ENCODE data around the gene NDRG3. TPM values are rescaled to one million over a fixed set of nuclear protein-coding genes. Genes with fewer than 3 reads are reported as not detected.
"Not testable (repeated sequence)": the region's sequence is repeated elsewhere in the genome, so short reads cannot be mapped to it uniquely, and the experiment has no call there.

NDRG3 gene
- total RNA-seq, 2 experiments from 2014 or later: 32.8 to 33.7 TPM

DNA sequence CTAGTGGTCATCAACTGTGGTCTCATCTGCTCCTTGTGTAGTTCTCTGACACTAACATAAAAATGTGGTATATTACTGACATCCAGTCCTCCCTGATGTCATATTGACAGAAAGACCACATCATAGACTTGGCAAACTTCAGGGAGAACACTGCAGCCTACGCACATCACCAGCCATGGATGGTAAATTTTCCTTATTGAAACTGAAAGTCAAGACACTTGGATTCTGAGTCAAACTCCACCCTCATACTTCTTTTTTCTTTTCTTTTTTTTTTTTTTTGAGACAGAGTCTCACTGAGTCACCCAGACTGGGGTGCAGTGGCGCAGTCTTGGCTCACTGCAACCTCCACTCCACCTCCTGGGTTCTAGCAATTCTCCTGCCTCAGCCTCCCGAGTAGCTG lies 25.4 kb downstream of the NDRG3 start:
- no peak for DNase-seq
- ChIA-PET POLR2A (no interaction called here), CTCF (interaction anchor here (0.7 to 1.1 kb wide), 2 partner anchors 9 to 37 kb away, joined by 3 read pairs; no protein-coding TSS in a partner anchor)
- Mint-ChIP-seq H3K36me3 (ENCODE audit: low read depth) (peaks cover 5% of the 10 kb centered on the region), H3K27ac (no peak overlapping the region), H3K4me1 (peaks cover 5% of the 10 kb centered on the region), H3K27me3 (no peaks in the 10 kb centered on the region), H3K4me3 (no peak overlapping the region), H3K9me3 (no peaks in the 10 kb centered on the region)

DNA sequence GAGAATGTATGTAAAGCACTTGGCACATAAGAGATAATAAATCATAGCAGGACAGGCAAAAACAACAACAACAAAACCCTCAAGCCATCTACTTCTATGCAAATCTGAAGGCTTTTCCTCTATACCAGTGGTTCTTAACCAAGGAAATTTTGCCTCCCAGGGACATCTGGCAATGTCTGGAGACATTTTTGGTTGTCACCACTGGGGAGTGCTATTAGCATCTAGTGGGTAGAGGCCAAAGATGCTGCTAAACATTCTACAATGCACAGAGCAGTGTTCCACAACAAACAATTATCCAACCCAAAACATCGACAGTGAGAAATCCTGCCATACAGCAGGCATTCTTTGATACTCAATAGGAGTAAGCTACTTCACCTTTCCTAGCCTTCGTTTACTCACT lies 28.2 kb downstream of the NDRG3 start:
- H3K9me3 Mint-ChIP-seq: no peaks in the 10 kb centered on the region
- no peak for DNase-seq
- ChIA-PET POLR2A (interaction anchor here (1.5 kb wide), 1 partner anchor 72 kb away, joined by 3 read pairs; the partner anchor contains the start of gene SLA2), CTCF (interaction anchor here (1.2 to 1.5 kb wide), 3 partner anchors 11 to 37 kb away, joined by 3 to 4 read pairs (median 3); no protein-coding TSS in a partner anchor)
- H3K4me1 Mint-ChIP-seq: peaks cover 5% of the 10 kb centered on the region
- H3K27me3 Mint-ChIP-seq: no peaks in the 10 kb centered on the region
- peaks cover 5% of the 10 kb centered on the region for H3K36me3 Mint-ChIP-seq (ENCODE audit: low read depth)
- H3K4me3 Mint-ChIP-seq: no peak overlapping the region
- no peak overlapping the region for H3K27ac Mint-ChIP-seq

DNA sequence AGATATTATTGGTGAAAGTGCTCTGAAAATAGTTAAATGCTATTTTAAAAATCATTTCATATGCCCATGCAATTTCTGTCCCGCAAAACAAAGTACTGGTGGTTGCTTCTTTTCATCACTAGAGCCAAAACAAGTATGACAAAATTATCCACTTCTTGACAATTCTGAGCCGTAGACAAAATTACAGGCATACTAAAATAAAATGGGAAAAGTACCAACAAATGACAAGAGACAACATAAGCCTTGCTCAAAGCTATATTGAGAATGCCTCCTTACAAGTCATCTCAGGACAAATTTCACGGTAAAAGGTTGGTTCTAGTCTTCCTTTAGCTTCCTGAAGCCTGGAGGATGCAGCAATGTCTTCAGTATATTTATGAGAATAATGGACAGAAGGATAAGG lies 28.9 kb downstream of the NDRG3 start:
- Mint-ChIP-seq H3K4me3 (no peak overlapping the region), H3K9me3 (no peaks in the 10 kb centered on the region), H3K27me3 (no peaks in the 10 kb centered on the region), H3K4me1 (peaks cover 5% of the 10 kb centered on the region), H3K36me3 (ENCODE audit: low read depth) (peaks cover 5% of the 10 kb centered on the region), H3K27ac (no peak overlapping the region)
- ChIA-PET POLR2A (no interaction called here), CTCF (interaction anchor here (0.6 to 1.5 kb wide), 3 partner anchors 12 to 38 kb away, joined by 3 to 5 read pairs (median 4); no protein-coding TSS in a partner anchor)
- DNase-seq: no peak

DNA sequence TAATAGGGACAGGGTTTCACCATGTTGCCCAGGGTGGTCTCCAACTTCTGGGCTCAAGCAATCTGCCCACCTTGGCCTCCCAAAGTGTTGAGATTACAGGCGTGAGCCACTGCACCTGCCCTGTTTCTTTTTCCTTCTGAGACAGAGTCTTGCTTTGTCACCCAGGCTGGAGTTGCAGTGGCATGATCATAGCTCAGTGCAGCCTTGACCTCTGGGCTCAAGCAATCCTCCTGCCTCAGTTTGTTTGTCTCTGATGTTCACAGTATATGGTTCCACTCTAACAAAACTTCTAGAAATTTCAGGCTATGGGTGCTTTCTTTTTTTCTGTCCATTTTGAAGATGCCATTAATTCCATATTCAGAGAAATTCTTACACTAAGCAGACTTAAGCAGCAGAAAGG lies 33.1 kb downstream of the NDRG3 start:
- Mint-ChIP-seq H3K36me3 (ENCODE audit: low read depth) (no peaks in the 10 kb centered on the region), H3K9me3 (no peaks in the 10 kb centered on the region), H3K27ac (no peak overlapping the region), H3K4me1 (no peaks in the 10 kb centered on the region), H3K27me3 (no peaks in the 10 kb centered on the region), H3K4me3 (no peak overlapping the region)
- POLR2A ChIA-PET: no interaction called here
- CTCF ChIA-PET: no interaction called here
- DNase-seq: no peak

DNA sequence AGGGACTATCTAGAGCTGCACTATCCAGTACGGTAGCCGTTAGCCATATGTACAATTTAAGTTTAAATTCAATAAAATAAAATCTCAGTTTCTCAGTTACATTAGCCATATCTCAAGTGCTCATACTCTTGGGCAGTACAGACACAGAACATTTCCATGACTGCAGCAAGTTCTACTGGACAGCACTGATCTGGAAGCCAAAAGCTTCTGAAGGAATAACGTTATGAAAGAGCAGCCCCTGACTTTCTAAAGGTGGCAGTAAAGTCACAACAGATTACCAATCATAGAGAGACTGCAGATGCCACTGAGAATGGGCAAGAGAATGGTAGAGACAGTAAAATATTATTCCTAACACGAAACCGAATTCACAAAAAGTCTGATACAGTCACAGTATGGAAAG lies 36.8 kb downstream of the NDRG3 start:
- no peak overlapping the region for H3K4me3 Mint-ChIP-seq
- no peaks in the 10 kb centered on the region for H3K4me1 Mint-ChIP-seq
- no peak overlapping the region for H3K27ac Mint-ChIP-seq
- H3K9me3 Mint-ChIP-seq: no peaks in the 10 kb centered on the region
- DNase-seq: no peak
- no peaks in the 10 kb centered on the region for H3K27me3 Mint-ChIP-seq
- CTCF ChIA-PET: interaction anchor here (1.0 kb wide), 1 partner anchor 46 kb away, joined by 3 read pairs; no protein-coding TSS in a partner anchor
- POLR2A ChIA-PET: no interaction called here
- H3K36me3 Mint-ChIP-seq (ENCODE audit: low read depth): no peaks in the 10 kb centered on the region

DNA sequence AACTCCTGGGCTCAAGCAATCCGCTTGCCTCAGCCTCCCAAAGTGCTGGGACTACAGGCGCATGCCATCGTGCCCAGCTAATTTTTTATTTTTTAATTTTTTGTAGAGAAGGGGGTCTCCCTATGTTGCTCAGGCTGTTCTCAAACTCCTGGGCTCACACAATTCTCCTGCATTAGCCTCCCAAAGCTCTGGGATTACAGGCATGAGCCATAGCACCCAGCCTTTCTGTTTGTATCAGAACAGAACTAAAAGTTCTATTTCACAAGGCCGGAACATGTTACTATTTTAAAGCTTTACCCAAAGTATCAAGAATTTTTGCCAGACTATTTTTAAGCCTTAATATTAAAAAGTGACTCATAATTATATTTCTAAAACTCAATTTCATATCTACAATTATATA lies 42.4 kb downstream of the NDRG3 start:
- Mint-ChIP-seq H3K27ac (no peak overlapping the region), H3K4me1 (no peaks in the 10 kb centered on the region), H3K36me3 (ENCODE audit: low read depth) (no peaks in the 10 kb centered on the region), H3K9me3 (no peaks in the 10 kb centered on the region), H3K4me3 (no peak overlapping the region), H3K27me3 (no peaks in the 10 kb centered on the region)
- POLR2A ChIA-PET: no interaction called here
- no peak for DNase-seq
- CTCF ChIA-PET: no interaction called here

DNA sequence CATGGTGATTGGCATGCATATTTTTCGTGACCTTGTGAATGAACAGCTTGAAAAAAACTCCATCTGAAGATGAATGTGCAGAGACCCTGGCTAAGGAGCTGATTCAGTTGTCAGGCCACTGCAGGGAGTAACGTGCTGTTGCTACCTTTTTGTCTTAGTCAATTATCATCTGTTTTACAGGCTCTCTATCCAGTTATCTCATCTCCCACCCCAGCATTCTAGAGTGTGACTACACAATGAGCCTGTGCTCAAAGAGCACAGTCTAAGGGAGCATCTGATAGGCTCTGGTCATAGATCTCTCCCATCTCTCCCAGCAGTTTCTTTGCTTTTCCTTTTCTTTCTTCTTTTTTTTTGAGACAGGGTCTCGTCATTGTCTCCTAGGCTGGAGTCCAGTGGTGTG lies 45.5 kb downstream of the NDRG3 start:
- CTCF ChIA-PET: interaction anchor here (1.7 kb wide), 1 partner anchor 108 kb away, joined by 3 read pairs; no protein-coding TSS in a partner anchor

DNA sequence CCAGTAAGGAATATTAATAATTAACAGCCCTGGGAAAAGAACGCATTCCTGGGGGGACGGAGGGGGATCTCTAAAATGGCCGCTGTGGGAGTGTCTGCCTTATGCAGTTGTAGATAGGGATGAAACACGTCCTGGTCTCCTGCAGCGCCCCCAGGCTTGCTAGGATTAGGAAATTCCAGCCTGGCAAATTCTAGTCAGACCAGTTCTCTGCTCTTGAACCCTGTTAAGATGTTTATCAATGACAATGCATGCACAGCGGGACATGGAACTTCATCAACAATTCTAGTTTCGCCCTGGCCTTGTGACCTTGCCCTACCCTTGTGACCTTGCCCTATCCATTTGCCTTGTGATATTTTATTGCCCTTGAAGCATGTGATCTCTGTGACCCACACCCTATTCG lies 50.4 kb downstream of the NDRG3 start:
- H3K27ac Mint-ChIP-seq; H3K4me1 Mint-ChIP-seq; CTCF ChIA-PET; DNase-seq; H3K9me3 Mint-ChIP-seq; H3K36me3 Mint-ChIP-seq (ENCODE audit: low read depth); POLR2A ChIA-PET; H3K4me3 Mint-ChIP-seq; H3K27me3 Mint-ChIP-seq: not testable (repeated sequence)

More for the DNA sequence above, 45.5 kb downstream of the NDRG3 start:
- Mint-ChIP-seq H3K9me3 (no peaks in the 10 kb centered on the region), H3K27ac (no peak overlapping the region), H3K36me3 (ENCODE audit: low read depth) (no peaks in the 10 kb centered on the region), H3K4me3 (no peak overlapping the region), H3K27me3 (no peaks in the 10 kb centered on the region), H3K4me1 (no peaks in the 10 kb centered on the region)
- POLR2A ChIA-PET: no interaction called here
- no peak for DNase-seq

DNA sequence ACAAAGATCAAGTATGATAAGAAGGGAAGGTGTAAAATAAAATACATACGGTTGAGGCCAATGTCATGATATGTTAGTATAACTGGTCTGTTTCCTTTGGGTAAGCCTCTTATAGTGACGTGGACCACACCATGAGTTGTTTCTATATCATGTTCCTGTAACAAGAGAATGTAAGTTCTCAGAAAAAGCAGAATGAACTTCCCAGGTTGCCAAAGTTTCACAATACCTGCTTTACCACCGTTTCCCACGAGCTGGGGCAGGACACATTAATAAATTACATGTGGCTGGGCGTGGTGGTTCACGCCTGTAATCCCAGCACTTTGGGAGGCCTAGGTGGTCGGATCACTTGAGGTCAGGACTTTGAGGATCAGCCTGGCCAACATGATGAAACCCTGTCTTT lies 57.3 kb downstream of the NDRG3 start:
- no peaks in the 10 kb centered on the region for H3K9me3 Mint-ChIP-seq
- no peak overlapping the region for H3K27ac Mint-ChIP-seq
- peaks cover 4% of the 10 kb centered on the region for H3K36me3 Mint-ChIP-seq (ENCODE audit: low read depth)
- no peaks in the 10 kb centered on the region for H3K27me3 Mint-ChIP-seq
- CTCF ChIA-PET: no interaction called here
- DNase-seq: no peak
- no peak overlapping the region for H3K4me3 Mint-ChIP-seq
- H3K4me1 Mint-ChIP-seq: no peaks in the 10 kb centered on the region
- POLR2A ChIA-PET: no interaction called here

DNA sequence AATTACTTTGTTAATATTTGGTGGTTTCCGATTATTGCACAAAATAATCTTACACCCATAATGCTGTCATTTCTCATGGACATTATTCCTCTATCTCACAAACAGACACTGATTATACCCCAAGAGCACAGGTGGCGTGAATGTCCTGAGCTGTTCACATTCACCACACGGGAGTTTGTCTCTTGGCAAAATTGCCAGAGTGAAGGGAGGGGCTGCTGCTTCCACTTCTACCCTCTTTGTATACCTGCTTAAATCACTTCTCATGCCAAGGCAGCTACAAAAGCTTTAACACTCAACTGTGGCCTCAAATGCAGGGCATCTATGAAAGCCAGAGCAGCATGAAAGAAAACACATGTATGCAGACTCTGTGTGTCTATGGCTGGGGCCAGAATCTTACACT lies 58.0 kb downstream of the NDRG3 start:
- POLR2A ChIA-PET: no interaction called here
- CTCF ChIA-PET: interaction anchor here (0.9 kb wide), 1 partner anchor 9 kb away, joined by 4 read pairs; no protein-coding TSS in a partner anchor

DNA sequence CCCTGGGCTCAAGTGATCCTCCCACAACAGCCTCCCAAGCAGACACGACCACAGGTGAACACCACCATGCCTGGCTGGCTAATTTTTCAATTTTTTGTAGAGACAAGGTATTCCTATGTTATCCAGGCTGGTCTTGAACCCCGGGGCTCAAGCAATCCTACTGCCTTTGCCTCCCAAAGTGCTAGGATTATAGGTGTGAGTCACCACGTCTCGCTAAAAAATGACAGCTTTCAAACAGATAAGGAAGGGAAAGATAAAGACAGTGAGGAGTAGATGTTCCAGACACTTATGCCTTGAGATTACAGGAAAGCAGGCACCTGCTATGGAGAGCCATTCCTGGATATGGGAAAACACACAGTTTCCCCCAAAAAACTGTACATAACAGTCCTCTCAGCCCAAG lies 58.9 kb downstream of the NDRG3 start:
- peaks cover 8% of the 10 kb centered on the region for H3K36me3 Mint-ChIP-seq (ENCODE audit: low read depth)
- H3K4me3 Mint-ChIP-seq: no peak overlapping the region
- H3K27ac Mint-ChIP-seq: no peak overlapping the region
- H3K4me1 Mint-ChIP-seq: no peaks in the 10 kb centered on the region
- H3K9me3 Mint-ChIP-seq: no peaks in the 10 kb centered on the region
- CTCF ChIA-PET: no interaction called here
- H3K27me3 Mint-ChIP-seq: no peaks in the 10 kb centered on the region
- no peak for DNase-seq
- POLR2A ChIA-PET: no interaction called here

More for the DNA sequence above, 58.0 kb downstream of the NDRG3 start:
- no peaks in the 10 kb centered on the region for H3K27me3 Mint-ChIP-seq
- no peak overlapping the region for H3K4me3 Mint-ChIP-seq
- H3K27ac Mint-ChIP-seq: no peak overlapping the region
- DNase-seq: no peak
- no peaks in the 10 kb centered on the region for H3K9me3 Mint-ChIP-seq
- H3K36me3 Mint-ChIP-seq (ENCODE audit: low read depth): peaks cover 4% of the 10 kb centered on the region
- H3K4me1 Mint-ChIP-seq: no peaks in the 10 kb centered on the region

DNA sequence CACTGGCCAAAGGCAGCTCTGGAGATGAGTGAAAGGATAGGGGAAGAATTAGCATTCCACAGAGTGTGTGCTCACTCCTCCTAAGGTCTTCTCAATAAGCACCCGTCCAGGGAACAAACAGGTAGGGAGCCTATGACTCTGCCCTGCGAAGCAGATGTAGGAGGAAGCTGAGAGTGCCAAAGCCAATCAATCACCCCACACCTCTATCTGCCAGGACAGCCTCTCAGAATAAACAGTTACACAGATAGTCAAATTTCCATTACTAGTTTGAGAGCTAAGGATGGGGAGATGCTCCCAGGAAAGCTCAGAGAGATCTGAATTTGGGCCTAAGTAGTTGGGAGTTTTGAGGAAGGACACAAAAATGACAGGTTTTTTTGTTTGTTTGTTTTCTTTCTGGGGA lies 59.4 kb downstream of the NDRG3 start:
- no peaks in the 10 kb centered on the region for H3K27me3 Mint-ChIP-seq
- peaks cover 8% of the 10 kb centered on the region for H3K36me3 Mint-ChIP-seq (ENCODE audit: low read depth)
- no peak for DNase-seq
- CTCF ChIA-PET: no interaction called here
- H3K9me3 Mint-ChIP-seq: no peaks in the 10 kb centered on the region
- POLR2A ChIA-PET: no interaction called here
- H3K27ac Mint-ChIP-seq: no peak overlapping the region
- H3K4me1 Mint-ChIP-seq: no peaks in the 10 kb centered on the region
- H3K4me3 Mint-ChIP-seq: no peak overlapping the region

DNA sequence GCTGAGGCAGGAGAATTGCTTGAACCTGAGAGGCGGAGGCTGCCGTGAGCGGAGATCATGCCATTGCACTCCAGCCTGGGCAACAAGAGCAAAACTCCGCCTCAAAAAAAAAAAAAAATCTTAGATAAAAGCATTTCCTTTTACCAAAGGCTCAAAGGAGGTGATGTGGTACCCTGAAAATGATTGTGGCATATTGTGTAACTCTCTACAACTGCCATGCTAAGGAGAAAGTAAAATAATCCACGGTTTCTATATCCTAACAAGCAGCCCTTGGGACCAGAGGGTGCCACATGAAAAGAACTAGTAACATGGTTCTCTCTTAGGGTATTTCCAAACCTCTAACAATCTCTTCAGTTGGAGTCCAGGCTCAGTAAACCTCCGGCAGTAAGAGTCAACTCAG lies 61.1 kb downstream of the NDRG3 start:
- DNase-seq: no peak
- CTCF ChIA-PET: interaction anchor here (0.6 kb wide), 1 partner anchor 39 kb away, joined by 3 read pairs; the partner anchor contains the start of gene SLA2
- peaks cover 17% of the 10 kb centered on the region for H3K36me3 Mint-ChIP-seq (ENCODE audit: low read depth)
- no peaks in the 10 kb centered on the region for H3K4me1 Mint-ChIP-seq
- H3K27ac Mint-ChIP-seq: no peak overlapping the region
- no peak overlapping the region for H3K4me3 Mint-ChIP-seq
- H3K9me3 Mint-ChIP-seq: no peaks in the 10 kb centered on the region
- POLR2A ChIA-PET: no interaction called here
- H3K27me3 Mint-ChIP-seq: no peaks in the 10 kb centered on the region

DNA sequence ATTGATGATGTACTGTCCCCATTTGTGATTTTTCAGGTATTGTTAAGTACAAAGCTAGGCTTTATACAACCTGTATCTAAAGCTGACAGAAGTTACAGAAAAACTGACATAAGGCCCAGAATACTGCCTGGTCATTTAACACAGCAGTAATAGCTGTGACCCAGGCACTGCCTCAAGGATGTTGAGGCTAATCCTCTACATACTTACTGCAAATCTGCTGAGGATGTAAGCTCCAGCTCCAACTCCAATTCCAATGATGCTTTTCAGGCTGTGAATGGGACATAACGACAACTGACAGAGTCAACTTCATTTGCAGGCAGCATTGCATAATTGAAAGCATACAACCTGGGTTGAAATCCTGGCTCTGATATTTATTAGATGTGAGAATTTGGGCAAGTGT lies 63.6 kb downstream of the NDRG3 start:
- DNase-seq: no peak
- CTCF ChIA-PET: no interaction called here
- Mint-ChIP-seq H3K27ac (no peak overlapping the region), H3K4me3 (no peak overlapping the region), H3K4me1 (no peaks in the 10 kb centered on the region), H3K9me3 (no peaks in the 10 kb centered on the region), H3K36me3 (ENCODE audit: low read depth) (peaks cover 28% of the 10 kb centered on the region), H3K27me3 (no peaks in the 10 kb centered on the region)
- POLR2A ChIA-PET: interaction anchor here (1.0 kb wide), 1 partner anchor 64 kb away, joined by 3 read pairs; the partner anchor contains the start of gene NDRG3
